ENCODE data around the gene MAEL. TPM values are rescaled to one million over a fixed set of nuclear protein-coding genes. Genes with fewer than 3 reads are reported as not detected.

Gene MAEL
- total RNA-seq, 1 experiment from 2014 or later = not detected

DNA sequence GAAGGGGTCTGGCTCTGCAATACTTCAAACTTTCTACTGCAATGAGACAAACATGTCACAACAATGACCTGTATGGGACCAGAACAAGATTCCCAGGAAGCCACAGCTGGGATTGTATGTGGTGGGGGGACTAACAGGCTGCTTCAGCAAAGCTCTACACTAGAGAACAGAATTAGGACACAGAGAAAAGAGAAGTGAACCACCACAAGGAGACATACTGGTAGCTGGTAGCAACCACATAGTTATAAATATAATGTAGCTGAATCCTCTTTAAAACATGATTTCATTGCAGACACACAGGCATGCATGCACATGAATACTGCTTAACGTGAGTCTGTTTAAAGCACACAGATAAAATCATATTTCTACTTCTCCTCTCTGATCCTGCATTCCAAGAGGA, 10.3 kb upstream of the MAEL start:
- no peak overlapping the region for H2BK5ac ChIP-seq (ENCODE audit: insufficient read length, low read length)
- Mint-ChIP-seq H3K27me3 (ENCODE audit: low read depth) (peaks cover 58% of the 10 kb centered on the region), H3K9me3 (no peaks in the 10 kb centered on the region; a peak in 1 of 5 replicates), H3K4me1 (peaks cover 9% of the 10 kb centered on the region in 2 experiments), H3K36me3 (ENCODE audit: insufficient read depth in 1 of 3, low read depth in 3 of 3) (no peaks in the 10 kb centered on the region), H3K4me3 (no peak overlapping the region), H3K27ac (no peak overlapping the region)
- no peaks in the 10 kb centered on the region for H4K20me1 ChIP-seq (ENCODE audit: control insufficient read depth, insufficient read depth, insufficient read length)
- no peak overlapping the region for H3K23ac ChIP-seq (ENCODE audit: insufficient read length, low read depth, low read length)
- H3K4ac ChIP-seq (ENCODE audit: low read depth, low read length) = no peak overlapping the region
- no peak overlapping the region for H3K27ac ChIP-seq (ENCODE audit: insufficient read length, low read depth, low read length)
- H2AK5ac ChIP-seq (ENCODE audit: insufficient read length, low read length) = no peak overlapping the region
- no peak overlapping the region for H2AFZ ChIP-seq (ENCODE audit: low read length)
- H3T11ph ChIP-seq (ENCODE audit: low read length) = no peak overlapping the region
- no peak overlapping the region for H2BK20ac ChIP-seq (ENCODE audit: low read depth, low read length, poor library complexity, severe bottlenecking)
- no peak for DNase-seq
- H3K56ac ChIP-seq (ENCODE audit: insufficient read length, low read depth, low read length) = no peak overlapping the region
- H3K14ac ChIP-seq (ENCODE audit: insufficient read depth, low read length) = no peak overlapping the region
- no peak overlapping the region for H3K9ac ChIP-seq (ENCODE audit: extremely low read depth, insufficient read length, low read length)
- H3K9me3 ChIP-seq (ENCODE audit: control insufficient read depth, low read depth, low read length) = no peaks in the 10 kb centered on the region
- H3K79me2 ChIP-seq (ENCODE audit: insufficient read depth, low read length) = no peaks in the 10 kb centered on the region
- no peak overlapping the region for H4K8ac ChIP-seq (replicated peaks; ENCODE audit: insufficient read length, low read depth, low read length)
- peaks cover 5% of the 10 kb centered on the region for H3K23me2 ChIP-seq (ENCODE audit: insufficient read length, low read depth, low read length, poor library complexity, severe bottlenecking)
- TF ChIP-seq, protein P1, sequence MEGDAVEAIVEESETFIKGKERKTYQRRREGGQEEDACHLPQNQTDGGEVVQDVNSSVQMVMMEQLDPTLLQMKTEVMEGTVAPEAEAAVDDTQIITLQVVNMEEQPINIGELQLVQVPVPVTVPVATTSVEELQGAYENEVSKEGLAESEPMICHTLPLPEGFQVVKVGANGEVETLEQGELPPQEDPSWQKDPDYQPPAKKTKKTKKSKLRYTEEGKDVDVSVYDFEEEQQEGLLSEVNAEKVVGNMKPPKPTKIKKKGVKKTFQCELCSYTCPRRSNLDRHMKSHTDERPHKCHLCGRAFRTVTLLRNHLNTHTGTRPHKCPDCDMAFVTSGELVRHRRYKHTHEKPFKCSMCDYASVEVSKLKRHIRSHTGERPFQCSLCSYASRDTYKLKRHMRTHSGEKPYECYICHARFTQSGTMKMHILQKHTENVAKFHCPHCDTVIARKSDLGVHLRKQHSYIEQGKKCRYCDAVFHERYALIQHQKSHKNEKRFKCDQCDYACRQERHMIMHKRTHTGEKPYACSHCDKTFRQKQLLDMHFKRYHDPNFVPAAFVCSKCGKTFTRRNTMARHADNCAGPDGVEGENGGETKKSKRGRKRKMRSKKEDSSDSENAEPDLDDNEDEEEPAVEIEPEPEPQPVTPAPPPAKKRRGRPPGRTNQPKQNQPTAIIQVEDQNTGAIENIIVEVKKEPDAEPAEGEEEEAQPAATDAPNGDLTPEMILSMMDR (conservative IDR thresholded peaks at IDR 0.05) = no peak
- WGBS (ENCODE audit: extremely low coverage, insufficient read length, low lambda C conversion rate) = no CpG with 5 or more reads among the region's 1 CpG
- H2BK120ac ChIP-seq (ENCODE audit: low read depth, low read length, poor library complexity, severe bottlenecking) = no peak overlapping the region
- H3K79me1 ChIP-seq (ENCODE audit: insufficient read depth, low read depth, low read length, poor library complexity, severe bottlenecking) = no peaks in the 10 kb centered on the region
- H3K27me3 ChIP-seq (ENCODE audit: insufficient read depth, low read length) = peaks cover 29% of the 10 kb centered on the region
- no peak overlapping the region for H4K91ac ChIP-seq (ENCODE audit: insufficient read length, low read depth, low read length)
- H3K4me2 ChIP-seq (ENCODE audit: insufficient read depth, insufficient read length, low read length) = no peak overlapping the region
- no peak overlapping the region for H4K5ac ChIP-seq (ENCODE audit: insufficient read length, low read depth, low read length)
- no peak overlapping the region for H3K18ac ChIP-seq (ENCODE audit: insufficient read length, low read depth, low read length)
- H2BK15ac ChIP-seq (ENCODE audit: low read depth, low read length) = no peak overlapping the region
- H3K4me1 ChIP-seq (ENCODE audit: insufficient read depth, low read length) = no peaks in the 10 kb centered on the region
- H2BK12ac ChIP-seq (ENCODE audit: insufficient read length, low read depth, low read length) = no peak overlapping the region

All from H9 (cell line).